Cerebellar cortex (tissue), 1 donor: Measurements from ENCODE around the gene B3GAT1.
A peak's percentile ranks its signal among the peaks of the same experiment; 100 is the strongest.

Source experiments
- DNase-seq: peaks from one replicate; pipeline ENCODE4 v3.0.0-alpha.2; 2015; ENCODE audit warnings: low spot score

B3GAT1 gene

DNA sequence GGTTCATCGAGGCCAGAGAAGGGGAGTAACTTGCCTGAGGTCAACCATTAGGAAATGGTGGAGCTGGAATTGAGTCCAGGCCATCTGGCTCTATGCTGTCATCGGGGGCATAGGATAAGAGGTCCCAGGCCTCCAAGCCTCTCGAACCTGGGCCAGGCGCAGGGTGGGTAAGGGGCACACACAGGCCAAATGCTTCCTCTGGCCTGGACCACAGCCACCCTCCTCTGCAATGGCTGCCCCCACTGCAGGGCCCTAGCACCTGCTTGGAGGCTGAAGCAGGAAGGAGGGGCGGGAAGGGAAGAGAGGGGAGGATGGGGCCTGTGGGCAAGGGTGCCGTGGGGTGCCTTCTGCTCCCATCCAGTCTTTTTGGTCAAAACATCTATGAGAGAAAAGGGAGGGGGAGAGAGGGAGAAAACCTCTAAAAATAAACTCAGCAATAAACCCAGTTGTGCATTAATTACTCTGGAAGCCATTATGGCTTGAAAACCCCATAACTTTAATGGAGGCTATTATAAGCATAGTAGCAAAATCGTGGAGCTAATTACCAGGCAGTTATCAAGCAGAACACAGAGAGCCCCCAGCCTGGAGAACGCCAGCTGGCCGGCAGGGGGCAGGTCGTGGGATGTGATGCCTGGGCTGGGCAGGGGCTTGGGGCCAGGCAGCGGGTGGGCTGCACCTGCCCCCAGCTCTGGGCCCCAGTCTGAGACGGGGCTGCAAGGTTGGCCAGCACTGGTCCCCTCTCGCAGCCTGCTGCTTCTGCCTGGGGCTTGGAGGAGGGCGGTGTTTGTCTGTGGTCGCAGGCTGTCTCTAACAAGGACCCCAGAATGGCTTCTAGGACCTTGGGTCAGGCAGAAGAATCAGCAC is 21.1 kb downstream of the B3GAT1 start:
- DNase-seq = no peak

DNA sequence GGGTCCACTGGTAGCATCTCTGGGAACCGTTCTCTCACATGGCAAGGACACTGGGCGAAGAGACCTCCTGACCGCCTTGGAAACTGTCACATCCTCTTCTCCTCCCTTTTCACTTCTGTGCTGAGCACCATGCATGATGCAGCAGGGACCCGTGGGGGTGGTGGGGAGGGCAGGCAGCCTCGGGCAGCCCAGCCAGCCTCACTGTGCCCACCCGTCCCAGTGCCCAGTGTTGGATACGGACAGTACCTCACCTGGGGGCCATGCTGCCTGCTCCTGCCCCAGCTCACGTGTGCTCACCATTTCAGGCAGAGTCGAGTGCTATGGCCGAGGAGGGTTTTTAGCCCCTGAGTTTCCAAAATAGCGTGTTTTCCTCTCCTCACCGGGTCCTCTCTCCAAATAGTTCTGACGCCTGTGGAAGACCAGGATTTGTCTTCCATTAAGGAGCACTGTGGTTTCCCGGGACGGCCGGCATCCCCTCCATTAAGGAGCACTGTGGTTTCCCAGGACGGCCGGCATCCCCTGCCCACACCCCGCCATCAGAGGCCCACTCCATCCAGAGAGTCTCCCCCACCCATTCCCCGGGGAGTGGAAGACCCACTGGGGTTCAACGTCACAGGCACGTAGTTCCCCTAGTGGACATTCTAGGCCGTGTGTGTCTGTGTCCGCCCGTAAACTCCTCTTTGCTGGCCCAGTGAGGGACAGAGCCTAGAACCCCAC is 22.4 kb downstream of the B3GAT1 start:
- DNase-seq = no peak

DNA sequence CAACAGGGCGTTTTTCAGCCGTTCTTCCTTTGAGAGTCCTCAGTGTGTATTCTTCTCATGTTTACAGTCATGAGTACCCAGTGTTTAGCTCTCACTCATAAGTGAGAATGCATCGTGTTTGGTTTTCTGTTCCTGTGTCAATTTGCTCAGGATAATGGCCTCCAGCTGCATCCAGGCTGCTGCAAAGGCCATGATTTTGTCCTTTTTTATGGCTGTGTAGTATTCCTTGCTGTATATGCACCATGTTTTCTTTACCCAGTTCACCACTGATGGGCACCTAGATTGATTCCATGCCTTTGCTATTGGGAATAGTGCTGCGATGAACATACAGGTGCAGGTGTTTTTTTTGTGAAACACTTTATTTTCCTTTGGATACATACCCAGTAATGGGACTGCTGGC is 23.5 kb downstream of the B3GAT1 start:
- DNase-seq = no peak

DNA sequence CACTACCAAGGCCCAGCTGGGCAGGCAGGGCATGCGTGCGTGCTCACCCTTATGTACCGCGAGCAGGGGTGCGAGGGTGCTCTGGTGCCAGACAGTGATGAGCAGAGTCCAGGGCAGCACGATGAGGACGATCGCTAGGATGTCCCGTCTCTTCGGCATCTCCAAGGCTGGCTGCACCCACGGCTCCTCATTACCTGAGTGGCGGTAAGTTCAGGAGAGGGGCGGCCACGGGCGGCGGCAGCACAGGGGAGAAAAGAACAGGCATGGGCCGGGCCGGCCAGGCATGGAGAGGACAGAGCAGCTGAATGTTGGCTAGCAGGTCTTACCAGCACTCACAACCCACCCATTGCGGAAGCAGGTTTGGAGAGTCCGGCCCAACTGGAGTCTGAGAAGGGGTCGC is 24.5 kb downstream of the B3GAT1 start:
- DNase-seq = no peak

DNA sequence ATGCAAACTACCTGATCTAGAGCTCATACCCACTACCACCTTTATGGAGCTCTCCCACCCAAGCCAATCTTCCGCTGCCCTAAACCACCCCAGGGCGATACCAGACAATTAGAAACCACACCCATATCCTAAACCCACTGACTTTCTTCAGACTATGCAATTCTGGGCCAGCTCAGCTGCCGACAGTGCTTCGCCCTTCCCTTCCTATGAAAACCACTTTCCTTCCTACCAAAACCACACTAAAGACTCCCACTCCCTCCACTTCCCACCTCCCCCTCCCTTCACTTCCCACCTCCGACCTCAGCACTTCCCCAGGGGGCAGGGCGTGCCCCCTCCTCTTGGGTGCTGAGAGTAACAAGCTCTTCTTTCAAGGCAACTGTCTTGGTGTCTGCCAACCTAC is 25.1 kb downstream of the B3GAT1 start:
- no peak for DNase-seq

DNA sequence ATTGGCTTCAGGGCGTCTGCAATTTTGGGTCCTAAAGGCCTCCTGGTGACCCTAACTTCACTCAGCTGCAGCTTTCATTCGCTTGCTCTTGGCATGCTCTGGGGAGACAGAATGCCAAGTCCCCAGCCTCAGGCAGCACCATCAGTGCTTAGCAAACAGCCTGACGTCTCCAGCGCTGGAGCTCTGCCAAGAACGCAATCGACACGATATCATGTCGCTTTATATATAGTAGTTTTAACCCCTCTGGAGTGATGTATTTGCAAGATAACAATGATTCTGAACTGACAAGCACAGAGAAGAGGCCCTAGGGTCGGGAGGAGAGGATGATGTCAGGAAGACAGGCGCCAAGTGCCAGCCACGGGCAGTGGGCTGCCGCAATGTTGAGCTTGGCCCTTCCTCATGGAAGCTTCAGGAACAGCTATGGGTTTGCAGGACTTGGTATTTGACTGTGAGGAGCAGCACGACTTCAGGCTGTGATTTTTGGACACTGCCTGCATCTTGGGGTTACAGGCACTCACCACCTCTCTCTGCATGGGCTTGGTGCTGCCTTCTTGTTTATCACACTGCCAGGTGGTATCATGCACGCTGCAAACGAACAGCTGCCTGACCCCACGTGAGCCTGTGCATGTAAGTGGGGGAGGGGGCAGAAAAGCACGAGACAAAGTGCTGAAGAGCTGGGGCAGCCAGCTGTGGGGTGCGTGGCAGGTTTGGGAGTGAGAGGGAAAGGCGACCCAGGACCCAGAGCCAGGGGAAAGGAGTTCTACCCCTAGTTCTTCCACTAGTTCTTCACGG is 26.1 kb downstream of the B3GAT1 start:
- no peak for DNase-seq

DNA sequence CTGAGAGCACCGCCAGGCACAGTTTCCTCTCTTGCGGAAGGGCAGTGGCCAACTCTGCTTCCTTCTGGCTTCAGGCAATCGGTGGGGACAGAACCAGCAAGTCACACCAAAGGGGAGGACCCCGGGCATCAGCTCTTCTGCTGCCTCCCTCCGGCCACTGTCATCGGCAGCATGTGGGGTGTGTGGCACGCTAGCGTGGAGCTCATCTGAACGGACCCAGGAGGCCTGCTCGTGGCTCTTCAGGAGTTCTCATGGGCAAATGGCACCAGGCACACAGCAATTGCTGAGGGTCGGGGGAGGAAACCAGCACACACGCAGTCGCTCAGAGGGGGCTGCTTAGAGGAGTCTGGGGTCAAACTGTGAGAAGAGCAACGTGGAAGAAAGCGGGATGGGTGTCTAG is 26.9 kb downstream of the B3GAT1 start:
- no peak for DNase-seq

DNA sequence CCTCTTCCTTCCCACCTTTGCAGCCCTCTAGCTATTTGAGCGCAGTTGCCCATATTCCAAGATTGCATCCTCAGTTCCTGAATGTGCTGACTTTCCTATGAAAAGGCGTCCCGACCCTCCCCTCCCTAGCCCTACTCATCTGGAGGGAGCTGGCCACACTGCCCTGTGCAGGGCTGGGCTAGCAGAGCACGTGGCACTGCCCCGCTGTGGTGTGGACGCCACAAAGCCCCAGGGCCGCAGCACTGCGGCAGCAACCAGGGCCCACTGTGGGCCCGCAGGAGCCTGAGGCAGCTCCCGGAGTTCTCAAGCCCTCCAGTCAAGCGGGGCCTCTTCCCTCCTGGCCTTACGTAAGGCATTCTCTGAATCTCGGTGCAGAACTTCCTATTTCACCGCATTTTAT is 27.6 kb downstream of the B3GAT1 start:
- no peak for DNase-seq

DNA sequence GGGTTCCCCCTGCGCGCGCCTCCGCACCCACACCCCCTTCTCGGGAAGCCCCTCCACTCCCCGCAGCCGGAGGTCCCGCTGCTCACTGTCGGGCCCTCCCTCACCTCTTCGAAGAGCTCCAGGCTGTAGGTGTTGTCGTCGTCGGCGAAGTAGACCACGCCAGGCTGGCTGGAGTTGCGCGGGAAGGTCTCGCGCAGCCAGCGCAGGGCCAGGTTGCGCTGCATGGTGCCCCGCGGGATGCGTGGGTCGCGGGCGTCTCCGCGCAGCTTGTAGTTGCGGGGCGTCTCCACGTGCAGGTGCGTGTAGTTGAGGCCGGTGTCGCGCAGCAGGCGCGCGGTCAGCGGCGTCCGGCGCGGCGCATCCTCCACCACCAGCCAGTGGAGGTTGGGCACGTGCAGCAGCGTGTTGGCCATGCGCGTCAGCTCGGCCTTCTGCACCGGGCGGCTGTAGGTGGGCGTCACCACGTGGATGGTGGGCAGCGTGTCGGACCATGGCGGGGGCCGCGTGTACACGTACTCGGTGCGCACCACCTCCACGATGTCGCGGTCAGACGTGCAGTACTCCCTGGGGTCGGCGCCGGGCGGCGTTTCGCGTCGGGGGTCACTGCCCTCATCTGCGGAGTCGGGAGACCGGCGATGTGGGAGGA is 28.3 kb downstream of the B3GAT1 start:
- DNase-seq = no peak

DNA sequence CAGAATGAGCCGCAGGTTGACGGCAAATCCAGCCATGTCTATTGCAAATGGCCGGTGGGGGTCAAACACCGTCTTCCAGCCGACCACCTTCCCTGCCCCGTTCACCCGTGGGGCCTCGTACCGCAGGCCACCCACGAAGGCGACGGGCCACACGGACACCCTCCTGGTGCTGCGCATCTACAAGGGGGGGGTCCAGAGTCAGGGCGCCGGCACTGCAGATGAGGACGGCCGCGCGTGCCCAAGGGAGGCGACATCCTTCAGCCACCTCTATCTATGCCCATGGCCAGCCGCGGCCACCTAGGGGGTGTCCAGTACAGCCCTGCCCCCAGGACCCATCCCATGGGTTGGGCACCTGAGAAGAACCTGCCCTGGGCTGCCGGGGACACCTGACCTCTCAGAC is 29.2 kb downstream of the B3GAT1 start:
- no peak for DNase-seq

DNA sequence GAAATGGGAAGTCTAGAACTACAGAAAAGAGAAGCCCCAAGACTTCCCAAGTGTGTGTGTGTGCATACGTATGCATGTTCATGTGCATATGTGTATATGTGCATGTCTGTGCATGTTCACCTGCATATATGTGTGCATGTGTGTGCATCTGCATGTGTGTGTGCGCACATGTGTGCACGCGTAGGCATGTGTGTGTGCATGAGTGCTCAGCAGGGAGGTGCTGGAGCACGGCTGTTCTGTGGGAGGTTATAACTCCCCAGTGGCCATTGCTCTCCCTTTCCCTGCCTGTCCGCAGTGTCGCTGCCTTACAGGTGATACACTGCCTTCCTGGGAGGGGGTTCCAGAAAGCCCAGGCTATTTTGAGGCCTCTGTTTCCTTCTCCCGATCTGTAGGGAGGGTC is 29.8 kb downstream of the B3GAT1 start:
- no peak for DNase-seq

DNA sequence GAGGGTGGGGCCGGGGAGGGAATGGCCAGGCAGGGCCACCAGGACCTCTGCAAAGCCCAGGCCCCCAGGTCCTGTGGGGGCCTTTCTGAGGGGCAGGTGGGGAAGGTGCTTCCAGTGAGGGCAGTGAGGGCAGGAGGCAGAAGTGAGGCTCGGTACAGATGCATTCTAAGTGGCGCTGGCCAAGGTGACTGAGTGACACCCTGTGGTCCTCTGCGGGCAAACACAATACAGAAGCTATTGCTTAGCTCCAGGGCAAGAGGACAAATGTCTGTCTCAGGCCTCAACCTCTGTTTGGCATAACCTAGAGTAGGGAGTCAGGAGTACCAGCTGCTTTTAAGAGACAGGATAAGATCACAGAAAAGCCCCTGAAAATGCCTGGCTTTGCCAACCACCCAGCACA is 31.3 kb downstream of the B3GAT1 start:
- DNase-seq = no peak

DNA sequence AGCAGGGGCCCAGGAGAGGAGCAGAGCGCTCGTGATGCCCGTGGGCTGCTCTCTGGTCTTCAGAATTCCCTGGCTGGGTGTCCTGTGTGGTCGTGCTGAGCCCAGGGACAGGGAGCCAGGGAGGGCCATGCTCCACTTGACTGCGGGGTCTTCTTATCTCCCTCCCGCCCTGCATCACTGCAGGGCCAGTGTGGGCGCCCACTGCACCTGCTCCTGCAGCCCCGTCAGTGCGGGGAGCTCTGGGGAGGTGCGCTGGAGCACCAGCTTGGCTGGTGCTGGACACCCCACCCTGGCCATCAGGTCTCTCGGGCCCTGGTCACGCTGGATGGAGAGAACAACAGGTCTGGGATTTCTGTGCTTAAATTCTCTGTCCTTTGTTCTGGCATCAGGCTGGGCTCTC is 31.8 kb downstream of the B3GAT1 start:
- DNase-seq = no peak

DNA sequence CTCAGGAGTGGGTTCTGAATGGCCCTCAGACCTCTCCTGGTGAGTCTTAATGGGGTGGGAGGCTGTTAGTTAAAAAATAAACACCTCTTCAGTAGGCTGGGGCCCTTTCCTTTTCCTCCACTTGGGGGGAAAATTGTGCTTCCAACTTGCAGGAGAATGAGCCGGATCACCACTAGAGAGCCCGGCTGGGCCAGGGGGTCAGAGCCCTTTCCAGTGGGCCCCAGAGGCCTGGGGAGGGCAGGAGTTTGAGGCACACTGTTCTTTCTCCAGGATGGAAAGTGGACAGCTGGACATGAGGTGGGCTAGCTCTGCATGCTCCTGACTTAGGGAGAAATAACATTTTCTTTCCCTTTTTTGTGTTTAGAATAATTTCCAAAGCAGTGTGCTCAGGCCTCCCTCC is 32.8 kb downstream of the B3GAT1 start:
- DNase-seq = no peak

DNA sequence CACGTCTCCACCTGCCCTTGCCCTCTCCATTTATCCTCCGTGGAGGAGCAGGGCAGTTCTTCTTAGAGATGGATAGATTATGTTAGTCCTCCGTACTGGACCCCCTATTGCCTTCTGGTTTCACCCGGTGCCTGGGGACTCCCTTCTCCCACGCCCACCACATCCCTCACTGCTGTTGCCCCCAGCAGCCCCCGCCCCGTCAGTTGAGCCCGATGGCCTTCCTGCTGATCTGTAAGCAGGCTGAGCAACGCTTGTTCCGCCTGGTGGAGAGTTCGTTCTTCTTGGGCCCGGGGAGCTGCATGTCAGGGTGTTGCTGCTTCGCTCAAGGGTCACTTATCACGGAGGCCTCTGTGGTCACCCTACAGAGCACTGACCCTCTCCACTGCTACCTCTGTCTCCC is 34.2 kb downstream of the B3GAT1 start:
- DNase-seq = no peak

DNA sequence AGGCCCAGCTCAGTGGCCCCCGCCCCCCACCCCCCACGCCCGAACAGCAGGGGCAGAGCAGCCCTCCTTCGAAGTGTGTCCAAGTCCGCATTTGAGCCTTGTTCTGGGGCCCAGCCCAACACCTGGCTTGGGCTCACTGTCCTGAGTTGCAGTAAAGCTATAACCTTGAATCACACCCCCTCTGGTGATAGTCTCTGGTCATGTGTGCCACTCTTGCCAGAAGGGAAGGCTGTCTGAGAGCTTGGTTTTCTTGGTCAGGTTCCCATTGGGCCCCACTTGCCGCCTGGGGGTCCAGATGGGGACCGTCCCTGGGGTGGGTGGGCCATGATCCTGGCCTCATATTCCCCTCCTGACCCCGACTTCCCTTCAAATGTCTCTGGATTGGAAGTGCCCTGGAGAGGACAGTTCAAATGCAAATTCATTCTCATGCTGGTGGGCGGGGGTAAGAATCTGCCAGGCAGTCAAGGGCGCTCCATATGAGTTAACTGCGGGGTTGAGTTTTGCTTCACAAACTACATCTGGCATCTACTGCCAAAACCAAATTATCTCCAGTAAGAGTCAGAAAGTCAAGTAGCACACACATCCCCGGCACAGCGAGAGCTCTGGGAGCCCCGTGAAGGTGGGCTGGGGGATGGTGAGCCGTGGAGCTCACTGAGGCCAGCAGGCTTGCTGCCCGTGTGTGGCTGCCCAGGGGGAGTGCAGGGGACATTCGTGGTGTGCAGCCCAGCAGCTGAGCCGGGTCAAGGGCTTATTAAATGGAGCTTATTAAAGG is 35.7 kb downstream of the B3GAT1 start:
- no peak for DNase-seq

DNA sequence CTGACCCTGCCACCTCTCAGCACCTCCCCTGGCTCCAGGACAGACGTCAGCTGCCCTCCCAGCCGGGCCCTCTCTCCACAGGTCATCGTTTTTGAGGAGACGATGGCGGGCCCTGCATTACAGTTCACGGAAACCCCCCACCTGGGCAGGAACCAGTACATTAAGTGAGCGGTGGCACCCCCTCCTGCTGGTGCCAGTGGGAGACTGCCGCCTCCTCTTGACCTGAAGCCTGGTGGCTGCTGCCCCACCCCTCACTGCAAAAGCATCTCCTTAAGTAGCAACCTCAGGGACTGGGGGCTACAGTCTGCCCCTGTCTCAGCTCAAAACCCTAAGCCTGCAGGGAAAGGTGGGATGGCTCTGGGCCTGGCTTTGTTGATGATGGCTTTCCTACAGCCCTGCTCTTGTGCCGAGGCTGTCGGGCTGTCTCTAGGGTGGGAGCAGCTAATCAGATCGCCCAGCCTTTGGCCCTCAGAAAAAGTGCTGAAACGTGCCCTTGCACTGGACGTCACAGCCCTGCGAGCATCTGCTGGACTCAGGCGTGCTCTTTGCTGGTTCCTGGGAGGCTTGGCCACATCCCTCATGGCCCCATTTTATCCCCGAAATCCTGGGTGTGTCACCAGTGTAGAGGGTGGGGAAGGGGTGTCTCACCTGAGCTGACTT is 37.0 kb downstream of the B3GAT1 start:
- no peak for DNase-seq

DNA sequence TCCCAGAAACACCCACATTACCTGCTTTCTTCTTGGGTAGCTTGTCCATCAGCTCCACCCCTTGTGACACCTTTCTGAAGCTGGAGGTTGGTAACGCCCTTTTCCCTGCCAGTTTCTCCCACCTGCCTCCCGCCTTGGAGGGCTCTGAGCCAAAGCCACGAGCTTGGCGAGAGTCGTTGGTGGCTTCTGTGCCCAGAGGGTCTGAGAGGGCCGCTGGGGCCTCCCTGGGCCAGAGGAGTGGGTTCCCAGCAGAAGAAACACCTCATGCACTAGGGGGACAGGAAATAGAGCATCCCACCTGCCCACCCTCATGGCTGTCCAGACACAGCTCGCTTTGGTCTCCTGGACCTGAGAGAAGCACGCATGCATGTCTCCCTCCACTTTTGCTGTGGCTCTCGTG is 37.9 kb downstream of the B3GAT1 start:
- no peak for DNase-seq

DNA sequence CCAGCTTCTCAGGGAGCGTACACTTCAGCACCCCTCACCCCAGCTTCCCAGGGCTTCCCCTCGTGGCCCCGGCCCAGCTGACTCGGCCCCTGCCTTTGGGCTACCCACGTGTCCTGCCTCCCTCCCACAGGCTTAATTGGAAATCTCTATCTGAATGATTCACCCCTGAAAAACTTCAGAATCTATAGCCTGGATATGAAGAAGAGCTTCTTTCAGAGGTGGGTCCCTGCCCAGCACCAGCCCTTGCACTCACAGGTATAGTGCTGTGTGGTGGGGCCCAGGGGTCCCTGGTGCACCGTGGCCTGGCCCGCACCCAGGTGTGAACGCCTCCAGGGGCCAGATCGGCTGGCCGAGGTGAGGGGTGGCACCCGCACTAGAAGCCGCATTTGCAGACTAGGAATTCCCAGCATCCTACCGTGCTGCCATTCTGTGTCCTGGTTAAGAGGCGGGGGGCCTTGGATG is 38.4 kb downstream of the B3GAT1 start:
- no peak for DNase-seq

DNA sequence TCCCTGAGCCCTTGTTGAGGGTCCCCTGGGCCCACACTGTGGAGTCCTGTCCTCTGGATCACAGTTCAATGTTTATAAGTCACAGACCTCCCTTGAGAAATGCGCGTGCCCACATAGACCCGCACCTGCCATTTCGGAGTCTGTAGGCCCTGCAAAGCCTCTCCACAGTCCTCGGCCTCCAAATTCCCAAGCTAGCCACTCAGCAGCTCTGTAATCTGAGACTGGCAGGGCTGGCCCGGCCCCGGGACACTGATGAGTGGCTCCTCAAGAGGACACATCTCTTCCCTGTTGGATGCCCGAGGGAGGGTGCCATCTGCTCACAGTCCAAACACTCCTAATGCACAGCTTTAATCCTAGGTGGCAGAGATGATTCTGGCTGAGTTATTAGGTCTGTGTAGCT is 39.1 kb downstream of the B3GAT1 start:
- peak; percentile 1 for DNase-seq

DNA sequence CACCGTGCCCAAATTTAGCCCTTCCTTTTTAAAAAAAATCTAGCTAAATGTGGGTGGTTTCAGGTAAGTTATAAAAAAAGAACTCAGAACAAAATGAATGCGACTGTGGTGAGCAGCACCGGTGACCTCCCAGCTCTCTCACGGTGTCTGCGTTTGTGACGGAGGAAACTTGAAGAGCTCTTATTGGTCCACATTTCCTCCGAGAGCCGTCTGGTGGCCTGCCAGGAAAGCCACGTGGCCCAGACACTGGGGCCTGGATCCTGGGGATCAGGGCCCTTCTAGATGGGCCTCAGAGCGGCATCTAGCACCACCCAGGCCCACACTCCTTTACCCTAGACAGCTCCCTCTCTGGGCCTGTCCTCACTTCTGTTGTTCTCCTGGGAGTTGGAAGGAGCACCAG is 39.5 kb downstream of the B3GAT1 start:
- DNase-seq = no peak
